Thoracic aorta (tissue), 2 donors: ENCODE data around the gene SPATA46. TPM values are rescaled to one million over a fixed set of nuclear protein-coding genes. Genes with fewer than 3 reads are reported as not detected.
"Not testable (repeated sequence)": the region's sequence is repeated elsewhere in the genome, so short reads cannot be mapped to it uniquely, and the experiment has no call there.

Experiments
- ATAC-seq: fragments of 150-250 bp; one replicate; pipeline ENCODE4 v1.8.0; 2017; ENCODE audit warnings: low read depth; ENCODE audit not compliant: insufficient number of reproducible peaks, low FRiP score
- DNase-seq: peaks from one replicate; pipeline ENCODE4 v3.0.0-alpha.2; 2020; ENCODE audit warnings: low spot score
- H3K27ac ChIP-seq, 2 donors: fragments of 200-600 bp; sonication (generic); 1 replicate in 1 of 2; 2 replicates in 1 of 2; pipeline ENCODE4 v1.5.1; 2016; ENCODE audit warnings: mild to moderate bottlenecking in 2 of 2, moderate library complexity in 2 of 2
- H3K27me3 ChIP-seq: fragments of 200-600 bp; sonication (generic); replicated peaks from 2 replicates; pipeline ENCODE4 v1.6.0; 2016; ENCODE audit warnings: mild to moderate bottlenecking; ENCODE audit not compliant: insufficient read depth
- H3K36me3 ChIP-seq: fragments of 200-600 bp; sonication (generic); one replicate; pipeline ENCODE4 v1.5.1; 2016
- H3K4me1 ChIP-seq, 2 donors: fragments of 200-600 bp; sonication (generic); 1 replicate in 1 of 2; 2 replicates in 1 of 2; pipeline versions ENCODE4 v1.5.1 to v1.6.0; 2016; ENCODE audit warnings: low read depth in 2 of 2, mild to moderate bottlenecking in 1 of 2; ENCODE audit not compliant: control insufficient read depth in 1 of 2
- H3K4me3 ChIP-seq: fragments of 200-600 bp; sonication (generic); 2 replicates; pipeline ENCODE4 v1.5.1; 2016; ENCODE audit warnings: mild to moderate bottlenecking
- H3K9me3 ChIP-seq: fragments of 200-600 bp; sonication (generic); 2 replicates; pipeline ENCODE4 v1.5.1; 2016
- CTCF ChIP-seq: fragments of 200-600 bp; sonication (generic); IDR thresholded peaks from one replicate; pipeline ENCODE4 v1.5.1; 2019; ENCODE audit warnings: antibody characterized with exemption
- total RNA-seq, 2 donors: library from RNA; depleted of rRNA; stranded (reverse); fragments of >200 nt; gene quantifications; one replicate each; pipeline versions ENCODE4 v1.1.0 to v1.2.3, GENCODE V29; 2016

Gene SPATA46
- not detected for total RNA-seq

- ATAC-seq = no peak
- Histone ChIP-seq H3K4me1 (no peaks in the 10 kb centered on the region), H3K9me3 (no peaks in the 10 kb centered on the region), H3K27ac (no peak within 1 kb of the TSS), H3K27me3 (no peaks in the 10 kb centered on the region), H3K36me3 (no peaks in the 10 kb centered on the region), H3K4me3 (no peak within 1 kb of the TSS)
- no peak for TF ChIP-seq CTCF
- no peak for DNase-seq
Observed at GRCh38 chr1:162376691-162377090, at the start of gene SPATA46. Gene SPATA46, minus strand, starts transcription at chr1:162376854. Its CDS starts 64 bp downstream, at chr1:162376790.

GRCh38 chr1:162422662-162423375 is 46.2 kb upstream of the SPATA46 start:
- Histone ChIP-seq H3K36me3 (no peaks in the 10 kb centered on the region), H3K4me1 (no peaks in the 10 kb centered on the region), H3K9me3 (no peaks in the 10 kb centered on the region), H3K27me3 (no peaks in the 10 kb centered on the region), H3K27ac (no peak overlapping the region), H3K4me3 (no peak overlapping the region)
- no peak for ATAC-seq
- no peak for DNase-seq
- TF ChIP-seq CTCF = no peak

- H3K9me3 ChIP-seq = no peaks in the 10 kb centered on the region
- H3K27me3 ChIP-seq = no peaks in the 10 kb centered on the region
- H3K4me3 ChIP-seq = no peak overlapping the region
- no peak for ATAC-seq
- no peak for DNase-seq
- TF ChIP-seq CTCF = no peak
- H3K36me3 ChIP-seq = no peaks in the 10 kb centered on the region
- no peak overlapping the region for H3K27ac ChIP-seq
- H3K4me1 ChIP-seq = no peaks in the 10 kb centered on the region
Observed at GRCh38 chr1:162421258-162422164, 44.9 kb upstream of the SPATA46 start.

- Histone ChIP-seq H3K4me3 (no peak overlapping the region), H3K9me3 (no peaks in the 10 kb centered on the region), H3K4me1 (no peaks in the 10 kb centered on the region), H3K36me3 (no peaks in the 10 kb centered on the region), H3K27ac (no peak overlapping the region), H3K27me3 (no peaks in the 10 kb centered on the region)
- no peak for DNase-seq
- ATAC-seq = no peak
- no peak for TF ChIP-seq CTCF
Observed at GRCh38 chr1:162420120-162420519, 43.5 kb upstream of the SPATA46 start.

- not testable (repeated sequence) for H3K36me3 ChIP-seq, DNase-seq, ATAC-seq, H3K27me3 ChIP-seq, H3K9me3 ChIP-seq, H3K27ac ChIP-seq, H3K4me1 ChIP-seq, H3K4me3 ChIP-seq
Observed at GRCh38 chr1:162419450-162419931, 42.8 kb upstream of the SPATA46 start.

- not testable (repeated sequence) for H3K9me3 ChIP-seq, H3K4me1 ChIP-seq, DNase-seq, H3K27ac ChIP-seq, H3K36me3 ChIP-seq, ATAC-seq, H3K4me3 ChIP-seq, H3K27me3 ChIP-seq
Observed at GRCh38 chr1:162418584-162418983, 41.9 kb upstream of the SPATA46 start.
